OCI-LY1 (cell line): ENCODE data around the gene ADSL.

ENCODE experiments used
- CTCF ChIP-seq: fragments of 200-600 bp; sonication (generic), shearing (Covaris generic); IDR thresholded peaks from 2 replicates; pipeline ENCODE4 v1.5.1; 2017; ENCODE audit warnings: mild to moderate bottlenecking, antibody characterized with exemption, low read length, moderate library complexity, mixed read lengths
- EZH2 ChIP-seq: fragments of 200-600 bp; sonication (generic), shearing (Covaris generic); IDR thresholded peaks from 2 replicates; pipeline ENCODE4 v1.8.0; 2017; ENCODE audit warnings: borderline replicate concordance, mixed run types, mild to moderate bottlenecking, antibody characterized with exemption, low read length, moderate library complexity, mixed read lengths

GRCh38 chr22:40414311-40414710, 68.0 kb downstream of the ADSL start:
- TF ChIP-seq CTCF = no peak
- TF ChIP-seq EZH2 = no peak
